Breast epithelium (tissue), 4 donors: ENCODE data around the gene EPB41. TPM values are rescaled to one million over a fixed set of nuclear protein-coding genes. Genes with fewer than 3 reads are reported as not detected.

Experiments used
- DNase-seq, 2 donors: peaks; one replicate each; pipeline ENCODE4 v3.0.0-alpha.2; 2019; ENCODE audit warnings: low spot score in 2 of 2
- H3K27ac ChIP-seq, 2 donors: fragments of 200-600 bp; sonication (generic) in 1 of 2; one replicate each; pipeline ENCODE4 v1.5.1; 2016 to 2019; ENCODE audit warnings: mild to moderate bottlenecking in 1 of 2
- H3K27me3 ChIP-seq, 2 donors: fragments of 200-600 bp; sonication (generic) in 1 of 2; one replicate each; pipeline versions ENCODE4 v1.5.1 to v1.6.0; 2017 to 2019; ENCODE audit warnings: control low read depth in 1 of 2, mild to moderate bottlenecking in 1 of 2
- H3K36me3 ChIP-seq: fragments of 200-600 bp; one replicate; pipeline ENCODE4 v1.5.1; 2019
- H3K4me1 ChIP-seq, 2 donors: fragments of 200-600 bp; sonication (generic); one replicate each; pipeline ENCODE4 v1.5.1; 2016 to 2019; ENCODE audit warnings: control low read depth in 1 of 2
- H3K4me3 ChIP-seq, 3 donors: fragments of 200-600 bp; sonication (generic); 1 replicate in 2 of 3; 2 replicates in 1 of 3; pipeline ENCODE4 v1.5.1; 2016 to 2019; ENCODE audit warnings: mild to moderate bottlenecking in 3 of 3, moderate library complexity in 2 of 3
- H3K9me3 ChIP-seq, 2 donors: fragments of 200-600 bp; sonication (generic) in 1 of 2; one replicate each; pipeline ENCODE4 v1.5.1; 2016 to 2019; ENCODE audit warnings: control low read depth in 1 of 2
- POLR2A ChIP-seq: fragments of 450-650 bp; IDR thresholded peaks from one replicate; pipeline ENCODE4 v1.6.1; 2016; ENCODE audit warnings: antibody characterized with exemption, mild to moderate bottlenecking, moderate library complexity
- POLR2AphosphoS5 ChIP-seq, 3 donors: sonication (generic); formaldehyde crosslinking; IDR thresholded peaks; one replicate each; pipeline ENCODE4 v1.6.1; 2017; ENCODE audit warnings: antibody characterized with exemption in 3 of 3
- intact Hi-C: fragments of 100-400 bp; cut with DNase I; formaldehyde crosslinking; loops from one replicate; pipeline ENCODE4 v1.15.1; 2023; ENCODE audit warnings: low total_unique reads
- total RNA-seq, 3 donors: library from RNA; depleted of rRNA; stranded (reverse); fragments of >200 nt; gene quantifications; one replicate each; pipeline ENCODE4 v1.1.0, GENCODE V29; 2016
- TF ChIP-seq, protein P1 (sequence below), 3 donors: fragments of 450-650 bp; IDR thresholded peaks; one replicate each; pipeline ENCODE4 v1.5.1; 2016 to 2017; ENCODE audit warnings: antibody characterized with exemption in 3 of 3, mild to moderate bottlenecking in 3 of 3, moderate library complexity in 3 of 3

The EPB41 gene
- total RNA-seq, 3 donors from 2014 or later, result 36.2 to 67.2 (median 51.8) TPM

DNA sequence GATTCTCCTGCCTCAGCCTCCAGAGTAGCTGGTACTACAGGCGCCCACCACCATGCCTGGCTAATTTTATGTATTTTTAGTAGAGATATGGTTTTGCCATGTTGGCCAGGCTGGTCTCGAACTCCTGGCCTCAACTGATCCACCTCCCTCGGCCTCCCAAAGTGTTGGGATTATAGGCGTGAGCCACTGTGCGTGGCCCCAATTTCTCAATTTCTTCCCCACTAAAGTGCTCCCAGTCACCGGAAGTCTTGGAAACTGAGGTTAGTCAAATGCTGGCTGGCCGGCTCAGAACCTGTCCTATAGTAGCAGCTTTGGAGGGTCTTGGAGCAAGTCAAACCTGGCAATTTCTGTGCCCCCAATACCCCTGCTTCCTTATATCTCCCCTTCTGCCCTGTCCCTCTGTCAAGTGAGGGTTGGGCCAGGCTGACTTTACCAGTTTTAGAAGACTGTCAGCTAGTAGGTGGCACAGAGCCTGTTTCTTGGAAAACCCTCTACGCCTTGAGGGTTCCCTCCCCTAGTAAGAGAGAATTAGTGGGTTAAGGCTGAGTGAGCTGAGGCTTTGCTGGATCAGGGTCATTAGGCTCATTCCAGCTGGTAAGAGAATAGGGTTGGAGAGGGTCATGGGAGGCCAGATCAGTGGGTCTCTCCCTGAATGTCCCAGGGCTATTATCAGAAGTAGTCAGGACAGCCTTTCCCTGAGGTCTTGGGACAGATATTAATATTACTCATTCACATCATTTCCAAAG is 8.3 kb upstream of the EPB41 start:
- intact Hi-C loops, result loop anchor here (10.0 kb wide), 1 partner anchor 299 kb away; no protein-coding TSS in a partner anchor
- DNase-seq, result no peak
- Histone ChIP-seq H3K27me3 (no peaks in the 10 kb centered on the region), H3K4me1 (no peaks in the 10 kb centered on the region), H3K36me3 (no peaks in the 10 kb centered on the region), H3K4me3 (no peak overlapping the region), H3K27ac (no peak overlapping the region), H3K9me3 (no peaks in the 10 kb centered on the region)
- TF ChIP-seq, protein P1, sequence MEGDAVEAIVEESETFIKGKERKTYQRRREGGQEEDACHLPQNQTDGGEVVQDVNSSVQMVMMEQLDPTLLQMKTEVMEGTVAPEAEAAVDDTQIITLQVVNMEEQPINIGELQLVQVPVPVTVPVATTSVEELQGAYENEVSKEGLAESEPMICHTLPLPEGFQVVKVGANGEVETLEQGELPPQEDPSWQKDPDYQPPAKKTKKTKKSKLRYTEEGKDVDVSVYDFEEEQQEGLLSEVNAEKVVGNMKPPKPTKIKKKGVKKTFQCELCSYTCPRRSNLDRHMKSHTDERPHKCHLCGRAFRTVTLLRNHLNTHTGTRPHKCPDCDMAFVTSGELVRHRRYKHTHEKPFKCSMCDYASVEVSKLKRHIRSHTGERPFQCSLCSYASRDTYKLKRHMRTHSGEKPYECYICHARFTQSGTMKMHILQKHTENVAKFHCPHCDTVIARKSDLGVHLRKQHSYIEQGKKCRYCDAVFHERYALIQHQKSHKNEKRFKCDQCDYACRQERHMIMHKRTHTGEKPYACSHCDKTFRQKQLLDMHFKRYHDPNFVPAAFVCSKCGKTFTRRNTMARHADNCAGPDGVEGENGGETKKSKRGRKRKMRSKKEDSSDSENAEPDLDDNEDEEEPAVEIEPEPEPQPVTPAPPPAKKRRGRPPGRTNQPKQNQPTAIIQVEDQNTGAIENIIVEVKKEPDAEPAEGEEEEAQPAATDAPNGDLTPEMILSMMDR (IDR thresholded peaks at IDR 0.05), result no peak
- TF ChIP-seq POLR2AphosphoS5 (IDR thresholded peaks at IDR 0.05) (no peak), POLR2A (no peak)

DNA sequence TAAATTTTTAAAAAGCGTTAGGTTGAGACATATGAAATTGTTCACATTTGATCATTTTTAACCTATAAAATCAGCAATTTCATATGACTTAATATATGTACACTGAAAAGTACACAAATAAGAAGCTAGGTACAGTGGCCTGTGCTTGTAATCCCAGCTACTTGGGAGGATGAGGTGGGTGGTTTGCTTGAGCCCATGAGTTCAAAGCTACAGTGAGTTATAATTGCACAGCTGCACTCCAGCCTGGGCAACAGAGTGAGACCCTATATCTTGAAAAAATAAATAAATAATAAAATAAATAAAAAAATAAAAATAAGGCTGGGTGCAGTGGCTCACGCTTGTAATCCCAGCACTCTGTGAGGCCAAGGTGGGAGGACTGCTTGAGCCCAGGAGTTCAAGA is 5.2 kb upstream of the EPB41 start:
- Histone ChIP-seq H3K36me3 (no peaks in the 10 kb centered on the region), H3K4me1 (no peaks in the 10 kb centered on the region), H3K27me3 (no peaks in the 10 kb centered on the region), H3K27ac (no peak overlapping the region), H3K4me3 (no peak overlapping the region), H3K9me3 (no peaks in the 10 kb centered on the region)
- TF ChIP-seq POLR2AphosphoS5 (IDR thresholded peaks at IDR 0.05) (no peak), POLR2A (no peak)
- TF ChIP-seq, protein P1 (IDR thresholded peaks at IDR 0.05), result no peak
- DNase-seq, result no peak
- intact Hi-C loops, result loop anchor here (10.0 kb wide), 1 partner anchor 296 kb away; no protein-coding TSS in a partner anchor

DNA sequence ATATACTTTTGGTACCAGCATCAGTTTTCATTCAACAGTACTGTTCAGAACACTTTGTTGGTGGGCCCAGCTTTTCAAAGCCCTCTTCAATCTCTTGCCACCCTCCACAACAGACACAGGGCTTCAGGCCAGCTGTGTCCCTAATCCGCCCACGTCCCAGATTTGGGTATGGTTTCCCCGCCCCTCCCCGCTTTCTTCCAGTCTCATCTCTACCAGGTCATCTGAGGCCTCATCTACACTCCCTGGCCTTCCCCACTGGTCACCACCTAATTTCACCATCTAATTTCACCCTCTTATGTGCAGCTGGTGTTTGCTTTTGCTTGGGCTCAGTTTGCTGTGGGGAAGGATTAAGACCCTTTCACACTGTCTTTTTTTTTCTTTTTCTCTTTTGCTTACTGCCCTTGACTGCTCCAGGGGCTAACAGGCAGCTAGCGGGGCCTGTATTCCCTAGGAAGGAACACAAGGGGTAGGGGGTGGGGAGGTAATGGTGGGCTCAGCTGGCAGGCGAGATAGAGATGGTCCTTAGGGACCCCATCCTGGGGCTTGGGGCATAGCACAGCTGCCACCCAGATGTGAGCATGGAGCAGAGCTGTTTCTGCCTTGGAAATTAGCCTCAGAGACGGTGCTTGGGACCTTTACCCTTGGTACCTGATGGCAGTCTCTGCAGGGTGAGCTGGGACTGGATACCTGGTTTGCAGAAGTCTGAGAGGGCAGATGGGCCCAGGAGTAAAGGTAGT is 3.8 kb upstream of the EPB41 start:
- Histone ChIP-seq H3K4me3 (no peak overlapping the region), H3K36me3 (no peaks in the 10 kb centered on the region), H3K9me3 (no peaks in the 10 kb centered on the region), H3K27ac (no peak overlapping the region), H3K27me3 (no peaks in the 10 kb centered on the region), H3K4me1 (no peaks in the 10 kb centered on the region)
- TF ChIP-seq, protein P1 (IDR thresholded peaks at IDR 0.05), result no peak
- no peak for TF ChIP-seq POLR2AphosphoS5 (IDR thresholded peaks at IDR 0.05)
- no peak for TF ChIP-seq POLR2A
- intact Hi-C loops, result no loop called here
- DNase-seq, result no peak

DNA sequence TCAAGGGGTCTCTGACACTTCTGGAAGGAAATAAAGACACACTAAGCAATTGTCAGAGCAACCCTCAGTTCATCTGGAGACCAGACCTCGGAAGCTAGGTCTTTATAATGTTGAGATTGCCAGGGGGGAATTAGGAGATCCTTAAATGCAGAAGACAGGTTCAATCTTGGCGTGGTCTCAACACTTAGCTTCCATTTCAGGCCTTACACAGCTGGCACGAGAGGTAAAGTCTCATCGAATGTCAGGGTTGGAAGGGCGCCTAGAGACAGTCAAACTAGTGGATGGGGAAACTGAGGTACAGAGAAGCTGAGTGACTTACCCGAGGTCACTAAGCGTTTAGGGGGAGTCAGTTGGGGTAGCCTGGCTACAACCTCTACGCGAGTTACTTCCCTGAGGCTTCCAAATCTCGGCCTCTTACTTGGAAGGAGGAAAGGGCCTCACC is 562 bp upstream of the EPB41 start:
- TF ChIP-seq, protein P1 (IDR thresholded peaks at IDR 0.05), result no peak
- TF ChIP-seq POLR2A, result no peak
- no peak for TF ChIP-seq POLR2AphosphoS5 (IDR thresholded peaks at IDR 0.05)
- Histone ChIP-seq H3K4me1 (no peaks in the 10 kb centered on the region), H3K27me3 (no peaks in the 10 kb centered on the region), H3K27ac (peak overlapping the region; percentile 59 to 69), H3K9me3 (no peaks in the 10 kb centered on the region), H3K36me3 (no peaks in the 10 kb centered on the region), H3K4me3 (peak overlapping the region; percentile 45 to 90 (median 80))
- intact Hi-C loops, result no loop called here
- no peak for DNase-seq
